Suprapubic skin (tissue), 3 donors: Measurements from ENCODE around the gene GZMB.

ENCODE experiments used
- CTCF ChIP-seq, 2 donors: fragments of 200-600 bp in 1 of 2; fragments of 450-650 bp in 1 of 2; sonication (generic) in 1 of 2; IDR thresholded peaks; one replicate each; pipeline ENCODE4 v1.5.1; 2016 to 2019; ENCODE audit warnings: antibody characterized with exemption in 2 of 2, mild to moderate bottlenecking in 1 of 2, moderate library complexity in 1 of 2
- POLR2A ChIP-seq, 2 donors: fragments of 450-650 bp; IDR thresholded peaks; one replicate each; pipeline ENCODE4 v1.6.1; 2017; ENCODE audit warnings: antibody characterized with exemption in 2 of 2, mild to moderate bottlenecking in 2 of 2, moderate library complexity in 2 of 2

GRCh38 chr14:24679248-24679961 lies 45.4 kb upstream of the GZMB start:
- TF ChIP-seq CTCF (IDR thresholded peaks at IDR 0.05) (no peak), POLR2A (IDR thresholded peaks at IDR 0.05) (no peak)
